Activated naive CD4-positive, alpha-beta T cell treated with anti-CD3 and anti-CD28 coated beads, Interleukin-2, amount 10 ng/mL, durations not matched to agents 7 days and 5 days (primary cell): ENCODE measurements around the gene HSPB7.
"Not testable (repeated sequence)": the region's sequence is repeated elsewhere in the genome, so short reads cannot be mapped to it uniquely, and the experiment has no call there.

Experiments used
- CTCF ChIA-PET: fragments of 350-600 bp; sonication (Branson Sonifier 250); formaldehyde crosslinking; loops from one replicate; lab custom pipeline; 2021; ENCODE audit warnings: antibody characterized with exemption; lab: Charles Lee
- DNase-seq: peaks from one replicate; pipeline ENCODE4 v3.0.0-alpha.2; 2020
- H3K27ac Mint-ChIP-seq: one replicate; pipeline ENCODE4 v1.8.0; 2021; ENCODE audit warnings: mild to moderate bottlenecking, moderate library complexity, mixed read lengths
- H3K27me3 Mint-ChIP-seq: one replicate; pipeline ENCODE4 v1.8.0; 2021; ENCODE audit warnings: mild to moderate bottlenecking, mixed read lengths
- H3K36me3 Mint-ChIP-seq: one replicate; pipeline ENCODE4 v1.8.0; 2021; ENCODE audit warnings: mixed read lengths
- H3K4me1 Mint-ChIP-seq: one replicate; pipeline ENCODE4 v1.8.0; 2021; ENCODE audit warnings: mixed read lengths
- H3K4me3 Mint-ChIP-seq: one replicate; pipeline ENCODE4 v1.8.0; 2021; ENCODE audit warnings: mild to moderate bottlenecking, moderate library complexity, mixed read lengths
- H3K9me3 Mint-ChIP-seq: one replicate; pipeline ENCODE4 v1.8.0; 2021; ENCODE audit warnings: mixed read lengths

Gene HSPB7

DNA sequence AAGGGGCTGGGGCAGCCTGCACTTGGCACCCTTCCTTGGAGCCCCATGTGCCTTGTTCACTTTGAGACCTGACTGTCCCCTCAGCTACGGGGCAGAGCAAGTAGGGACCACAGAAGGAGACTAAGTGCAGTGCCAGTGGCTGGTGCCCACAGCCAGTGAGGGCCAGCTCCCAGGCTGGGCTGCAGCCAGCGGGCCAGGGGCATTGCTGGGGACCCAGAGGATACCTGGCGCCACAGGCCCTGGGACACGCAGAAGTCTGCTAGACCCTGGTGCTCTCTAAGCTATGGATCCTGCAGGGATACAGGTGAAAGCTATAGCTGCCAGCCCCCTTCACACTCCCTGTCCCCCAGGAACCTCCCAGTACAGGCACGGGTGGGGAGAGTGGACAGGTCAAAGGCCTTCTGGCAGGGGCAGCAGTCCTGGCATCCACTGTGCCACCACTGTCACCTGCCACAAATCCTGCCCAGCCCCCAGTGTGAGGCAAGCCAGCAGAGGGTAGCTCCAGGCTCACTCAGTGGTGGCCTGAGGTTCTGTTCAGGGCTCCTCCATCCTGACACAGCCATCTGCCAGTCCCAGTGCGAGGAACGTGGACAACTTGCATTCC lies 5.3 kb upstream of the HSPB7 start:
- DNase-seq = no peak
- no peaks in the 10 kb centered on the region for H3K9me3 Mint-ChIP-seq
- CTCF ChIA-PET = interaction anchor here (0.6 kb wide), 1 partner anchor 59 kb away, joined by 3 read pairs; no protein-coding TSS in a partner anchor

DNA sequence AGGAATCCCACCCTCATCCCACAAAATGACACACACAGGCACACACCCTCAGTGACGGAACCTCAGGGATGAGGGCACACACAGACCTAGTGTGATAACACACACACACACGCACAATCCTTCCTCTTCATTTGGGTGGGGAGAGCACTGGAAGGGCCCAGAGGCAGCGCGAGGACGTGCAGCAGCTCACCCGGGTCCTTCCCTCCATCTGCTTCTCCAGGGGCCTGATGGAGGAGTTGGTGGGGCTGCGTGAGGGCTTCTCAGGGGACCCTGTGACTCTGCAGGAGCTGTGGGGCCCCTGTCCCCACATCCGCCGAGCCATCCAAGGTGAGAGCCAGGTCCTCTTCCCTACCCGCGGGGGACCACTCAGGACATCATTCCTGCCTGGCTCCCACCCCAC lies 4.5 kb upstream of the HSPB7 start:
- CTCF ChIA-PET = interaction anchor here (1.1 kb wide), 1 partner anchor 10 kb away, joined by 3 read pairs; no protein-coding TSS in a partner anchor
- H3K4me3 Mint-ChIP-seq = no peak overlapping the region
- H3K9me3 Mint-ChIP-seq = no peaks in the 10 kb centered on the region
- H3K27me3 Mint-ChIP-seq = peaks cover 53% of the 10 kb centered on the region
- no peak overlapping the region for H3K27ac Mint-ChIP-seq
- no peaks in the 10 kb centered on the region for H3K36me3 Mint-ChIP-seq
- no peaks in the 10 kb centered on the region for H3K4me1 Mint-ChIP-seq
- DNase-seq = no peak

More for the DNA sequence above, 5.3 kb upstream of the HSPB7 start:
- Mint-ChIP-seq H3K4me1 (peaks cover 2% of the 10 kb centered on the region), H3K27me3 (peaks cover 61% of the 10 kb centered on the region), H3K36me3 (no peaks in the 10 kb centered on the region), H3K27ac (no peak overlapping the region), H3K4me3 (no peak overlapping the region)

DNA sequence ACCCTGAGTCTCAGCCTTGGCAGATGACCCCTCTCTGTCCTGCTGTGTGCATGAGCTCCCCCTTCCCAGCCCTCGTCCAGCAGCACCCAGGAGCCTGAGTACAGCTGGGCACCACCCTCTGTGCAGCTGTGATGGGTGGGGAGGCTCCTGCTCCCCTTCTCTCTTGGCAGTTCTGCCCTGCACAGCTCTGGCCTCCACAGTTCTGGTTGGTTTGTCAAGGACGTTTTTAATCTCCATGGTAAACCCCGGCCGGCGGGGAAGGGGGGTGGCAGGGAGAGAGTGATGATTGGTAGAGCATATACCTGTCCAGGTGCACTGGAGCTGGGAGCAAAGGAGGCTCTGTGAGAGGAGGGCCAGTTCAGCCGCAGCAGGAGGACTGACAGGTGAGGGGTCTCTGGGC lies 3.8 kb upstream of the HSPB7 start, which contains the start of gene CLCNKA:
TSS of gene CLCNKA (plus strand) at position 356 of the 400 bp plus-strand sequence. CDS start 584 bp downstream, outside the sequence.
- CTCF ChIA-PET = interaction anchor here (1.1 kb wide), 1 partner anchor 11 kb away, joined by 3 read pairs; no protein-coding TSS in a partner anchor
- no peak within 1 kb of the TSS for H3K4me3 Mint-ChIP-seq
- no peak for DNase-seq
- H3K27me3 Mint-ChIP-seq = peaks cover 47% of the 10 kb centered on the region
- H3K9me3 Mint-ChIP-seq = no peaks in the 10 kb centered on the region
- H3K4me1 Mint-ChIP-seq = no peaks in the 10 kb centered on the region
- no peaks in the 10 kb centered on the region for H3K36me3 Mint-ChIP-seq
- no peak within 1 kb of the TSS for H3K27ac Mint-ChIP-seq

DNA sequence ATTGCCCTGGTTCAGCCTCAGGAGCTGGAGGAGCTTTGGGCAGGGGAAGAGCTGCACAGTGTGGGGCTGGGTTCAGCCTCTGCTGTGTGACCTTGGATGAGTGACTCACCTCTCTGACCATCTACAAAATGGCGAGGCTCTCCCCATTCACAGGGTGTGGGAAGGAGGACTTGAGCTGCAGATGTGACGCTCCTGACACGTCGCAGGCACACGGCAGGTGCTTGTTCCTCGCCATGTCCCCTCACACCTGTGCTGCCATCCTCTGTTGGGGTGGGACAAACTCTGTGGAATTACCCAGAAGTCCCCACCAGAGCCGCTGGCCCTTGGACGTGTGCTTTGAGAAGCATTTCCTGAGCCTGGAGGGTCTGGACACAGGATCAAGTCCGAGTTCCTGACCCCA lies 3.0 kb upstream of the HSPB7 start:
- H3K4me3 Mint-ChIP-seq, H3K4me1 Mint-ChIP-seq, H3K9me3 Mint-ChIP-seq, DNase-seq, H3K36me3 Mint-ChIP-seq, H3K27ac Mint-ChIP-seq, CTCF ChIA-PET: not testable (repeated sequence)
- peaks cover 42% of the 10 kb centered on the region for H3K27me3 Mint-ChIP-seq

DNA sequence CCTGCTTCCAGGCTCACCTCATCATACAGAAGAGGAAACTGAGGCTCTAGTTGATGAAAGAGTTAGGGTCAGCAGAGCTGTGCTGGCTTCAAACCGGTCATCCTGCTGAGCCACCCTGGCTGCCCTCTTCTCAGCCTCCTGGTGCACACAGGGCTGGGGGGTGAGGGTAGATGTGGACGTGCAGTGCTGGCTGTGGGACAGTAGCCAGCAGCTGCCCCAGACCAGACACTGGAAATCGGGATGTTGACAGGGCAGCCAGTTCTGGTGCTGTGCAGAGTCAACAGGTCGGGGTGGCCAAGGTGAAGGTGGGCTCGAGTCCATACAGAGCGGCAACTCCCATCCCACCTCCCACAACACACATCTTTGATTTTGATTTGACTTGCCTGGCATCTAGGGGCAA lies 2.5 kb upstream of the HSPB7 start:
- Mint-ChIP-seq H3K4me3 (no peak overlapping the region), H3K27ac (no peak overlapping the region), H3K9me3 (no peaks in the 10 kb centered on the region), H3K36me3 (no peaks in the 10 kb centered on the region), H3K27me3 (peaks cover 40% of the 10 kb centered on the region), H3K4me1 (no peaks in the 10 kb centered on the region)
- CTCF ChIA-PET = no interaction called here
- DNase-seq = no peak

DNA sequence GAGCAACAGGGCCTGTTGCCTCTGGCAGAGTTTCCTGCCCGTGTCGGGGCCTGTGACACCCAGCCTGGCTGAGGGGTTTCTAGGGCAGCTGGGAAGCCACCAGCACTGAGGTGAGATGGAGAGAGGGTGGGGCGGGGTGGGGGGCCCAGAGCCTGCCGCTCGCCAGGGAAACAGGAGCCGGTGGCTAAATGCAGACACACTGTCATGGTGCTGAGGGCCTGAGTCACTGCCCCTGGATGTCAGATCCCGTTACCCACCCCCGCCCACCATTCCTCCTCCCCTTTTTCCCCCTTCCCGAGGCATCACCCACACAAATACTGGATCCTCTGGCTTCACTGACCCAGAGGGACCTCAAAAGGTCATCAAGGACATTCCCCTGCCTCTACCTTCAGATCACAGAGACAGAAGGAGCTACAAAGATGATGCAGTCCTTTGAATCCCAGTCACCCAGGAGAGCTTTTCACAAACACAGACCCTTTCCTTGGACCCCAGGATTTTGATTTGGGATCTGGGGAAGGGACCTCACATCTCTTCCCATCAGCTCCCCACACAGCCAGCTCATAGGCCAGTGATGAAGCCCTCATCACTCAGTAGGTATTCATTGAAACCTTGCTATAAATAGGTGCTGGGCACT lies 1.9 kb upstream of the HSPB7 start:
- CTCF ChIA-PET = no interaction called here
- Mint-ChIP-seq H3K4me3 (no peak overlapping the region), H3K27me3 (peaks cover 40% of the 10 kb centered on the region), H3K36me3 (no peaks in the 10 kb centered on the region), H3K9me3 (no peaks in the 10 kb centered on the region), H3K27ac (no peak overlapping the region), H3K4me1 (no peaks in the 10 kb centered on the region)
- DNase-seq = no peak

DNA sequence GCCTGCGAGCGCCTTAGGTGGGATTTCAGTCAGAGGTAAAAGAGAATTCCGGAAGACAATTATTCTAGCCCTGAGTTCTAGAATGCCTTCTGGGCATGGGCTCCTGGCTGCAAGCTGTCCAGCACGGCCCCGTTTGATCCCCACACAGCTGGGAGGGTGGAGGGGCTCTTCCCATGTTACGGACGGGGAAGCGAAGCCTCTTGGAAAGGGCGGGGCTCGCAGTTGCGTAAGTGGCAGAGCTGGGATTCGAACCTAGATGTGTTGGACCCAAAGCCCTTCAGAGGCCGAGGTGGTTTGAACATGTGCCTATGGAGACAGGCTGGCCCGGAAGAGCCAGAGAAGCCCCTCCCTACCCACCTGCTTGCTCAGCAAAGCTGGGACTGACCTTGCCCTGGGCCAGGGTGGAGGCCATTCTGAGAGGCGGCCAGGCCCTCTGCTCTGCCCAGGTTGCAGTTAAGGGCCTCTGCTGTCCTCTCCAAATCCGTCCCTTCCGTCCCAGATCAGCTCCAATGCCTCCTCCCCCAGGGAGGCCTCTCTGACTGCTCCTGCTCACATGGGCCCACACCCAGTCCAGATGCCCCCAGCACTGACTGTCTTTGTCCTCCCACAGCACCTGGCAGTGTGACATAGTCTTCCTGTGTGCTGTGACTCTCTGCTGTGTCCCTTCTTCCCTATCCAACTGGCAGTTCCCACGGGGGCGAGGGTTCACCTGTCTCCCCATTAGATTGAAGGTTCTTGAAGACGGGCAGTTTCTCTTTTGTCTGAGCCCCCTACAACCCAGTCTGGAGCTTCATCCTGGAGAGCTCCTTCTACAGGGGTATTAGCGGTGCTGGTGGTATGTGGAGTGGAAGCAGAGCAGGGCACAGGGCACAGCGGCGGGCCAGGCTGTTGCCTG lies 1.2 kb upstream of the HSPB7 start:
- CTCF ChIA-PET = interaction anchor here (1.2 to 1.3 kb wide), 2 partner anchors 9 to 203 kb away, joined by 4 read pairs; no protein-coding TSS in a partner anchor
- Mint-ChIP-seq H3K4me3 (no peak overlapping the region), H3K27ac (no peak overlapping the region), H3K4me1 (no peaks in the 10 kb centered on the region), H3K9me3 (no peaks in the 10 kb centered on the region), H3K27me3 (peaks cover 43% of the 10 kb centered on the region), H3K36me3 (no peaks in the 10 kb centered on the region)
- no peak for DNase-seq

DNA sequence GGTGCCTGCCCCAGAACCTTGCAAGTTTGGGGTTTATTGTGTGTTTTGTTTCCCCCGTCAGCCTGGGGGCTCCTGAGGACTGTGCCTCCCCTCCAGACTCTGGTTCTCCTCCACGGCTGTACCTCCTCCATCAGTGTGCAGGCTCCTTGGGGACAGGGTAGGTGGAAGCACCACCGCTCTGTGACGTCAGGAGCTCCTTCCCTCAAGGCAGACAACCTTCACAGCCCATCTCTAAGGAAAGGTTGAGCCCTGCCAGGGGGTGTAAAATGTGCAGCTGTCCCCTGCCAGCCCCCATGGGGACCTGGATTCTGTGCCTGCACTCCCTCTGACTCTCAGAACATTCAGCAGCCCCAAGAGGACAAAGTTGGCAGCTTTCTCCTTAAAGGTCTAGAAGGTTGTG lies 465 bp upstream of the HSPB7 start:
- Mint-ChIP-seq H3K27me3 (peaks cover 46% of the 10 kb centered on the region), H3K4me1 (no peaks in the 10 kb centered on the region), H3K27ac (no peak overlapping the region), H3K4me3 (no peak overlapping the region), H3K9me3 (no peaks in the 10 kb centered on the region), H3K36me3 (no peaks in the 10 kb centered on the region)
- CTCF ChIA-PET = interaction anchor here (1.2 to 1.3 kb wide), 2 partner anchors 8 to 203 kb away, joined by 4 read pairs; no protein-coding TSS in a partner anchor
- DNase-seq = no peak

DNA sequence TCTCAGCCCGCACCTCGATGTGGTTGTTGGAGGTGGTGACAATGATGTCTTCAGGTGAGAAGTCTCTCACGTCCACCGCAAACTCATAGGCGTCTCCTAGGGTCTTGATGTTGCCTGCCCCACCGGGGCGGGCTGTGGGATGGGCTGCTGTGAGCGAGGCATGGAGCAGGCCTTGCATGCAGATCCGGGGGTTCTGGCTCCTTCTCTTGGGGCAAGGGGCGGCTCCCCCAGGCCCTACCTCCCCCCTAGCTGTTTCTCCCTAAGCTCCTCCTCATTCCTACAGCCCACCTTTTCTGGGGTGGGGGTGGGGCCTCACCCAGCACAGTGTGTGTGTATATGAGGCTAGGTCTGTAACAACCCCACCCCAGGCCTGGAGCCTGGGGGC lies 775 bp downstream of the HSPB7 start:
- H3K9me3 Mint-ChIP-seq = no peaks in the 10 kb centered on the region
- CTCF ChIA-PET = interaction anchor here (0.6 kb wide), 1 partner anchor 27 kb away, joined by 3 read pairs; no protein-coding TSS in a partner anchor
- no peak for DNase-seq
- H3K27ac Mint-ChIP-seq = no peak overlapping the region
- no peaks in the 10 kb centered on the region for H3K36me3 Mint-ChIP-seq
- peaks cover 4% of the 10 kb centered on the region for H3K4me1 Mint-ChIP-seq
- peaks cover 48% of the 10 kb centered on the region for H3K27me3 Mint-ChIP-seq
- H3K4me3 Mint-ChIP-seq = no peak overlapping the region

DNA sequence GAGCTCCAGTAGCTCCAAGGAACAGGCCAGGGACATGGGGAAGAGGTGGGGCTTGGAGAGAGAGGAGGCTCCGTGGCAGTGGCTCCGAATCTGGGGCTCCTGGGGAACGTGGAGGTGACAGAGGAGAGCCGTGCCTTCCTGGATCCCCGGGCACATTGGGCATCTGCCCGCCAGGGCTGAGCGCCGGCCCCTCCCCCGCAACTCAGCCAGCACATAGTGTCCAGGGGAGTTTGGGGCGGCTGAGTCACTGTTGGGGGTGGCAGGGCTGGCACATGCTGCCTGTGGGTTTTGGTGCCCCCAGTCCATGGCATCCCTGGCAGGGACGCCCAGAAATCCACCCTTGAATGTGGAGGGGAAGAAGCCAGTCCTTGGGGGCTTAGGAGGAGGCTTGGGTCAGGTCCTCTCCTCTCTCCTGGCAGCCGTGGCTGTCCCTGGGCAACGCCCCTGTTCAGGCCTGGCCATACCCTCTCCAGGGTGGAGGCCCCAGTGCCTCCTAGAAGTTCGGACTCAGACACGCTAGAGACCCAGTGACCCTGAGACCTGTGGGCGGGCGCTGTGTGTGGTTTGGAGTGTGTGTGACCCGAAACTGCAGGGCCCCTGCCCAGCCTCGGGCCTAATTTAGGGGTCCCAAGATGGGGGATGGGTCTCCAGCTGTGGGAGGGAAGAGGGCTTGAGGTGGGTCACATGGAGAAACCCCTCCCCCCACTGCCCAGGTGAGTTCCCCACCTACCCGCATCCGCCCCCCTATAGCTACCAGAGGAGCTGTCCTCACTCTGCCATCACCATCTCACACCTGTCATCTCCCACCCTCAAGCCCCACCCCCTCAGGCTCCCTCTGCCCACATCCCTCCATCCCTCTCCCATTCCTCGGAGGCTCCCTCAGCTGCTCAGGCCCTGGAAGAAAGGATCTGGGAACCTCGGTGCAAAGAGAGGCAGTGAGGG lies 1.6 kb downstream of the HSPB7 start:
- Mint-ChIP-seq H3K27me3 (peaks cover 47% of the 10 kb centered on the region), H3K27ac (no peak overlapping the region), H3K4me3 (no peak overlapping the region), H3K9me3 (no peaks in the 10 kb centered on the region), H3K4me1 (peaks cover 4% of the 10 kb centered on the region), H3K36me3 (no peaks in the 10 kb centered on the region)
- no peak for DNase-seq
- CTCF ChIA-PET = interaction anchor here (0.6 kb wide), 1 partner anchor 28 kb away, joined by 3 read pairs; no protein-coding TSS in a partner anchor

DNA sequence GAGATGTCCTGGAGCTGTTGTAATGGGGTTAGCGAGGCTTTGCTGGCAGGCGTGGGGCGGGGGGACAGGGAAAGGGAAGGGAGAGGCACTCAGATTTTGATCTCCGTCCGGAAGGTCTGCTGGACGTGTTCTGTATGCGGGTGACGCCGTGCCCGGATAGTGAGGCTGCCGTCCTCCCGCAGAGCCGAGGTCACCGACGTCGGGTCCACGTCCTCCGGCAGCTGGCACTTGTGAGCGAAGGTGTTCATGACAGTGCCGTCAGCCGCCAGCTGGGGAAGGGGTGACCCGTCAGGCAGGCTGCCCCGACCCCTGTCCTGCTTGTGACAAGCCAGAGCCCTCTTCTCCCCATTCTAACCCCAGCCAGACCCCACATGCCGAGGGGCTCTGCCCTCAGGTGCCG lies 2.4 kb downstream of the HSPB7 start:
- DNase-seq = no peak
- Mint-ChIP-seq H3K36me3 (no peaks in the 10 kb centered on the region), H3K9me3 (no peaks in the 10 kb centered on the region), H3K27ac (no peak overlapping the region), H3K4me1 (peaks cover 4% of the 10 kb centered on the region), H3K4me3 (no peak overlapping the region), H3K27me3 (peaks cover 50% of the 10 kb centered on the region)
- CTCF ChIA-PET = no interaction called here

DNA sequence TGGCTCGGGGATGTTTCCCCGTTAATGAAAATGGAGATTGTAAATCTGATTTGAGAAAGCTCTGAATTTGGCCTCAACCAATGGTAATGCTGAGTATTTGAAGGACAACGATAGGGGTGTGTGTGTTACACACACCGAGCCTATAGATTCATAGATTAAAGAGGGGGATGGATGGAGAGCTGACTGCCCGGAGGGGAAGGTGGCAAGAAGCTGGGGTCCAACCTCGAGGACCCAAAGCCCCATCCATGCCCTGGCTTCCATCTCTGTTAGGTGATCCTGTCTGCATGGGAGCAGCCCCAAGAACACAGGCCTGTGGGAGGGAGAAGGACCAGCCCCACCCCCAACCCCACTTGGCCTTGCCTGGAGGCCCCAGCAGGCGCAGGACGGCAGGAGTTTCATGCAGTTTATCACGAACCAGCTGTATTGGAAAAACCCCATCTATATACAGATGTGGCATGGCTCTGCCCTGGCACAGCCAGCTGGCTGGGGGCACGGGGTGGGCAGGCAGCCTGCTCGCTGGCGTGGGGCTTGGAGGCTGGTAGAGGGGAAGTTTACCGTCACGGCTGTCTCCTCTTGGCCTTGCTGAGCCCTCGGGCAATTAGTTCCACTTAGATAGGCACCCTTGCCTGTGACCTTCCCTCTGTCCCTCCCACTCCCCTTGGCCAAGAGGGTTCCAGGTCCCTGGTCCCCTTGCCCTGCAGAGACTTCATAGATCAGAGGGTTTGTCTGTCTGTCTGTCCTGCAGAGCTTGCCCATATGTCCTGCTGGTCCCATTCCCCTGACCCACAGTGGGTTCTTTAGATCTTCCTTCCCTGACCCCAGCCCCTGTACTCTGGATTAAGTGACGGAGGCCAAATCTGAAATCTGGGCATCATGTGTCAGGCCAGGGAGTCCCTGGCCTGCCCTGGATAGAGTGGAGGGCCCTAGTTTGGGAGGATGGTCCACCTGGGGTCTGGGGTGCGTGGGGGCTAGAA lies 3.0 kb downstream of the HSPB7 start:
- no peaks in the 10 kb centered on the region for H3K36me3 Mint-ChIP-seq
- H3K27ac Mint-ChIP-seq = no peak overlapping the region
- DNase-seq = no peak
- H3K27me3 Mint-ChIP-seq = peaks cover 50% of the 10 kb centered on the region
- H3K9me3 Mint-ChIP-seq = no peaks in the 10 kb centered on the region
- CTCF ChIA-PET = no interaction called here
- no peak overlapping the region for H3K4me3 Mint-ChIP-seq
- H3K4me1 Mint-ChIP-seq = peaks cover 4% of the 10 kb centered on the region
